ENCODE results near the gene ZNRF1. TPM values are rescaled to one million over a fixed set of nuclear protein-coding genes. Genes with fewer than 3 reads are reported as not detected.

The ZNRF1 gene
- total and polyA plus RNA-seq, 2 of the 13 experiments (the other 11 are each of a cell fraction or from before 2014, with no cell fraction given) = 43.9 to 58.7 TPM

- TF ChIP-seq ZNF609 (CRISPR knock-in tag; IDR thresholded peaks at IDR 0.05; ENCODE audit: borderline replicate concordance) (no peak), ZNF891 (CRISPR knock-in tag; IDR thresholded peaks at IDR 0.05) (no peak), STAG1 (CRISPR knock-in tag; IDR thresholded peaks at IDR 0.05) (no peak), ZNF180 (CRISPR knock-in tag; IDR thresholded peaks at IDR 0.05; ENCODE audit: borderline replicate concordance, low read depth) (no peak), MAZ (IDR thresholded peaks at IDR 0.05; ENCODE audit: borderline replicate concordance, low read depth, low read length) (no peak), MAZ (CRISPR knock-in tag; IDR thresholded peaks at IDR 0.05; ENCODE audit: low read depth) (no peak), GPN1 (CRISPR knock-in tag; IDR thresholded peaks at IDR 0.05; ENCODE audit: borderline replicate concordance) (no peak), ZFP91 (CRISPR knock-in tag; IDR thresholded peaks at IDR 0.05; ENCODE audit: borderline replicate concordance) (no peak), WIZ (CRISPR knock-in tag; IDR thresholded peaks at IDR 0.05) (no peak), ZNF333 (CRISPR knock-in tag; IDR thresholded peaks at IDR 0.05; ENCODE audit: borderline replicate concordance) (no peak)
Observed at GRCh38 chr16:75086281-75086680, 87.5 kb downstream of the ZNRF1 start (continued).

Data from HepG2 (cell line).